ENCODE data around the gene C1orf94. TPM values are rescaled to one million over a fixed set of nuclear protein-coding genes. Genes with fewer than 3 reads are reported as not detected.

Gene C1orf94
- total and polyA plus RNA-seq, 10 of the 15 experiments (the other 5 are each of a cell fraction or from before 2014, with no cell fraction given): not detected

DNA sequence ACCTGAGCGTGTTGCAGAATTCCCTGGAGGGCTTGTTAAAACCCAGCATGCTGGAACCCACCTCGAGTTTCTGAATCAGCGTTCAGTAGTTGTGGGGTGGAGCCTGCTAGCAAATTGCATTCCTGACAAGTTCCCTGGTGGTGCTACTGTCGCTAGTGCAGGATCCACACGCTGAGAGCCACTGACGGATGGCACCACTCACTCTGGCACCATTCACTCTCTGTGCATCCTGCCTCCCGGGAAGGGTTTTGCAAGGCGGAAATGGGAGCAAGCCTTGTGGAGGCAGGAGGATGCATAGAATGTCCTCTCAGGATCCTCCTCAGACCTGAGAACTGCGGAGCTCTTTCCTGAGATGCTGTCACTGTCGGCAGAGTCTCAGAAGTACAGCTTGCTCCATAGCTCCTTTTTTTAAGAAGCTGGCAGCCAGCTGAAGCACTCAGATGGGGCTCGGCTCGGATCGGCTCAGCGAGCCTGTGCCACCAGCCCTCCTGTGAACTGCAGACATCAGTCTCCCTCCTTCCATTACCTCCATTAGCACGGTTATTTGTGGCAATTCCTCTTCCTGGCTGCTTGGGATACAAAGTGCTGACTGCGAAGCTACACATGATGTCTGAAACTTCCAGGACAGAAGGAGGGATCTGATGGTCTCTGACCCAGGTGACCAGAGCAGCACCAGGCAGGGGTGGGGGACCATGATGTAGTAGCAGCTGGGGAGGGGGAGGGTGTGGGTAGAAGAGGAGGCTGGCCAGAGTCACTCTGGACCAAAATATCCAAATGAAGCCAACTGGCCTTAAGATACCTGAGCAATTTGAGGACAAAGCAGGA, 89.6 kb downstream of the C1orf94 start:
- H3K27ac ChIP-seq (ENCODE audit: control insufficient read depth, insufficient read depth): no peak overlapping the region
- DNase-seq (ENCODE audit: low read depth, low spot score) (no peak), FAIRE-seq (no peak), ATAC-seq (no peak)
- no peak overlapping the region for H3K9ac ChIP-seq (ENCODE audit: control insufficient read depth, insufficient read depth, low read length)
- H3K4me3 ChIP-seq: no peak overlapping the region
- in situ Hi-C loops (cut with MboI) (no loop called here), intact Hi-C loops (cut with micrococcal nuclease; ENCODE audit: unreplicated experiment) (no loop called here)
- H3K79me2 ChIP-seq (ENCODE audit: control insufficient read depth, insufficient read depth, low read length): no peaks in the 10 kb centered on the region
- no peak overlapping the region for H3K4me2 ChIP-seq (ENCODE audit: control insufficient read depth, insufficient read depth)
- no peaks in the 10 kb centered on the region for H3K36me3 ChIP-seq (ENCODE audit: control insufficient read depth in 2 of 2, insufficient read depth in 2 of 2, low read length in 1 of 2)
- H3K9me3 ChIP-seq (replicated peaks; ENCODE audit: control insufficient read depth, insufficient read depth, low read length): no peaks in the 10 kb centered on the region
- POLR2A ChIA-PET: no interaction called here
- WGBS (ENCODE audit: insufficient coverage, insufficient replicate concordance, low lambda C conversion rate, missing lambda C conversion rate): 20% methylated on average over 16 of the region's 16 CpGs
- CTCF ChIA-PET: no interaction called here
- H4K20me1 ChIP-seq (ENCODE audit: control insufficient read depth, insufficient read depth): no peaks in the 10 kb centered on the region; the same call in 1 of the 2 replicates
- RAD21 ChIA-PET (ENCODE audit: unreplicated experiment): no interaction called here
- BruUV-seq (replicated peaks): no TSS peak
- SMC1A ChIA-PET (ENCODE audit: uncharacterized antibody, unreplicated experiment): interaction anchor here (0.6 kb wide), 1 partner anchor 231 kb away, joined by 3 read pairs; no protein-coding TSS in a partner anchor
- H3K27me3 ChIP-seq (replicated peaks in 1 of 2; ENCODE audit: control insufficient read depth in 2 of 2, insufficient read depth in 2 of 2, low read length in 1 of 2): no peaks in the 10 kb centered on the region; a peak in 1 of 4 replicates
- H2AFZ ChIP-seq (ENCODE audit: control insufficient read depth, low read depth, low read length): no peak overlapping the region
- no peaks in the 10 kb centered on the region for H3K4me1 ChIP-seq (ENCODE audit: control insufficient read depth, insufficient read depth, low read length)
- TF ChIP-seq, protein P1, sequence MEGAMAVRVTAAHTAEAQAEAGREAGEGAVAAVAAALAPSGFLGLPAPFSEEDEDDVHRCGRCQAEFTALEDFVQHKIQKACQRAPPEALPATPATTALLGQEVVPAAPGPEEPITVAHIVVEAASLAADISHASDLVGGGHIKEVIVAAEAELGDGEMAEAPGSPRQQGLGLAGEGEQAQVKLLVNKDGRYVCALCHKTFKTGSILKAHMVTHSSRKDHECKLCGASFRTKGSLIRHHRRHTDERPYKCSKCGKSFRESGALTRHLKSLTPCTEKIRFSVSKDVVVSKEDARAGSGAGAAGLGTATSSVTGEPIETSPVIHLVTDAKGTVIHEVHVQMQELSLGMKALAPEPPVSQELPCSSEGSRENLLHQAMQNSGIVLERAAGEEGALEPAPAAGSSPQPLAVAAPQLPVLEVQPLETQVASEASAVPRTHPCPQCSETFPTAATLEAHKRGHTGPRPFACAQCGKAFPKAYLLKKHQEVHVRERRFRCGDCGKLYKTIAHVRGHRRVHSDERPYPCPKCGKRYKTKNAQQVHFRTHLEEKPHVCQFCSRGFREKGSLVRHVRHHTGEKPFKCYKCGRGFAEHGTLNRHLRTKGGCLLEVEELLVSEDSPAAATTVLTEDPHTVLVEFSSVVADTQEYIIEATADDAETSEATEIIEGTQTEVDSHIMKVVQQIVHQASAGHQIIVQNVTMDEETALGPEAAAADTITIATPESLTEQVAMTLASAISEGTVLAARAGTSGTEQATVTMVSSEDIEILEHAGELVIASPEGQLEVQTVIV (IDR thresholded peaks at IDR 0.05; ENCODE audit: borderline replicate concordance, partially characterized antibody): no peak
- TF ChIP-seq RAD51 (IDR thresholded peaks at IDR 0.05) (no peak), ZNF217 (IDR thresholded peaks at IDR 0.05) (no peak), CTCF (IDR thresholded peaks at IDR 0.05 in 2 of 3, conservative IDR thresholded peaks at IDR 0.05 in 1 of 3; ENCODE audit: control insufficient read depth in 2 of 3, extremely low read depth in 1 of 3, insufficient read depth in 1 of 3, low read depth in 3 of 3, low read length in 3 of 3) (no peak), CHD4 (IDR thresholded peaks at IDR 0.05) (no peak), HDAC2 (IDR thresholded peaks at IDR 0.05) (no peak), ATF2 (IDR thresholded peaks at IDR 0.05; ENCODE audit: low read length) (no peak), MEF2B (IDR thresholded peaks at IDR 0.05; ENCODE audit: partially characterized antibody, poor library complexity, severe bottlenecking) (no peak)
- TF ChIP-seq, protein P2, sequence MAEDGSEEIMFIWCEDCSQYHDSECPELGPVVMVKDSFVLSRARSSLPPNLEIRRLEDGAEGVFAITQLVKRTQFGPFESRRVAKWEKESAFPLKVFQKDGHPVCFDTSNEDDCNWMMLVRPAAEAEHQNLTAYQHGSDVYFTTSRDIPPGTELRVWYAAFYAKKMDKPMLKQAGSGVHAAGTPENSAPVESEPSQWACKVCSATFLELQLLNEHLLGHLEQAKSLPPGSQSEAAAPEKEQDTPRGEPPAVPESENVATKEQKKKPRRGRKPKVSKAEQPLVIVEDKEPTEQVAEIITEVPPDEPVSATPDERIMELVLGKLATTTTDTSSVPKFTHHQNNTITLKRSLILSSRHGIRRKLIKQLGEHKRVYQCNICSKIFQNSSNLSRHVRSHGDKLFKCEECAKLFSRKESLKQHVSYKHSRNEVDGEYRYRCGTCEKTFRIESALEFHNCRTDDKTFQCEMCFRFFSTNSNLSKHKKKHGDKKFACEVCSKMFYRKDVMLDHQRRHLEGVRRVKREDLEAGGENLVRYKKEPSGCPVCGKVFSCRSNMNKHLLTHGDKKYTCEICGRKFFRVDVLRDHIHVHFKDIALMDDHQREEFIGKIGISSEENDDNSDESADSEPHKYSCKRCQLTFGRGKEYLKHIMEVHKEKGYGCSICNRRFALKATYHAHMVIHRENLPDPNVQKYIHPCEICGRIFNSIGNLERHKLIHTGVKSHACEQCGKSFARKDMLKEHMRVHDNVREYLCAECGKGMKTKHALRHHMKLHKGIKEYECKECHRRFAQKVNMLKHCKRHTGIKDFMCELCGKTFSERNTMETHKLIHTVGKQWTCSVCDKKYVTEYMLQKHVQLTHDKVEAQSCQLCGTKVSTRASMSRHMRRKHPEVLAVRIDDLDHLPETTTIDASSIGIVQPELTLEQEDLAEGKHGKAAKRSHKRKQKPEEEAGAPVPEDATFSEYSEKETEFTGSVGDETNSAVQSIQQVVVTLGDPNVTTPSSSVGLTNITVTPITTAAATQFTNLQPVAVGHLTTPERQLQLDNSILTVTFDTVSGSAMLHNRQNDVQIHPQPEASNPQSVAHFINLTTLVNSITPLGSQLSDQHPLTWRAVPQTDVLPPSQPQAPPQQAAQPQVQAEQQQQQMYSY (CRISPR knock-in tag; IDR thresholded peaks at IDR 0.05): no peak
- TF ChIP-seq, protein P3, sequence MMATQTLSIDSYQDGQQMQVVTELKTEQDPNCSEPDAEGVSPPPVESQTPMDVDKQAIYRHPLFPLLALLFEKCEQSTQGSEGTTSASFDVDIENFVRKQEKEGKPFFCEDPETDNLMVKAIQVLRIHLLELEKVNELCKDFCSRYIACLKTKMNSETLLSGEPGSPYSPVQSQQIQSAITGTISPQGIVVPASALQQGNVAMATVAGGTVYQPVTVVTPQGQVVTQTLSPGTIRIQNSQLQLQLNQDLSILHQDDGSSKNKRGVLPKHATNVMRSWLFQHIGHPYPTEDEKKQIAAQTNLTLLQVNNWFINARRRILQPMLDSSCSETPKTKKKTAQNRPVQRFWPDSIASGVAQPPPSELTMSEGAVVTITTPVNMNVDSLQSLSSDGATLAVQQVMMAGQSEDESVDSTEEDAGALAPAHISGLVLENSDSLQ (IDR thresholded peaks at IDR 0.05): no peak

All from GM12878 (cell line).